A673 (cell line): Measurements from ENCODE around the gene NOM1.

Experiments
- CTCF ChIP-seq: fragments of 300-800, 200-600 bp; sonication (generic); conservative IDR thresholded peaks from 2 replicates; pipeline ENCODE4 v1.5.1; 2017; ENCODE audit warnings: low read depth, mild to moderate bottlenecking, antibody characterized with exemption, low read length, moderate library complexity, mixed read lengths
- EZH2 ChIP-seq: fragments of 200-600 bp; sonication (generic); IDR thresholded peaks from 2 replicates; pipeline ENCODE4 v1.6.1; 2017; ENCODE audit warnings: borderline replicate concordance, low read depth, mild to moderate bottlenecking, mixed read lengths, antibody characterized with exemption, low read length; ENCODE audit not compliant: poor library complexity, severe bottlenecking

GRCh38 chr7:156906200-156906649 is 43.3 kb upstream of the NOM1 start:
- TF ChIP-seq CTCF (no peak), EZH2 (no peak)
